GM18870 (cell line): ENCODE results near the gene FAM162B.
"Not testable (repeated sequence)": the region's sequence is repeated elsewhere in the genome, so short reads cannot be mapped to it uniquely, and the experiment has no call there.

Experiments
- ATAC-seq: cut with Tn5 transposase; IDR thresholded peaks from one replicate; pipeline ENCODE4 v1.9.1; 2021; ENCODE audit warnings: moderate library complexity; ENCODE audit not compliant: unreplicated experiment

The FAM162B gene

GRCh38 chr6:116730513-116730912 lies 35.0 kb downstream of the FAM162B start:
- no peak for ATAC-seq

- no peak for ATAC-seq
Observed at GRCh38 chr6:116726947-116727346, 38.6 kb downstream of the FAM162B start.

GRCh38 chr6:116714761-116715160 lies 50.8 kb downstream of the FAM162B start:
- ATAC-seq, result no peak

- no peak for ATAC-seq
Observed at GRCh38 chr6:116714296-116714695, 51.2 kb downstream of the FAM162B start.

GRCh38 chr6:116705917-116706316 lies 59.6 kb downstream of the FAM162B start:
- no peak for ATAC-seq

GRCh38 chr6:116703888-116704287 lies 61.6 kb downstream of the FAM162B start:
- not testable (repeated sequence) for ATAC-seq
